ENCODE data around the gene OSBPL10. TPM values are rescaled to one million over a fixed set of nuclear protein-coding genes. Genes with fewer than 3 reads are reported as not detected.

Gene OSBPL10
- polyA plus RNA-seq, 2 of the 4 experiments (the other 2 are of a cell fraction), result 9.2 to 17.0 TPM

GRCh38 chr3:31973081-31973480, 8.0 kb downstream of the OSBPL10 start:
- Histone ChIP-seq H3K9me3 (no peaks in the 10 kb centered on the region), H3K27ac (no peak overlapping the region), H3K4me2 (no peak overlapping the region), H3K4me3 (no peak overlapping the region), H3K4me1 (peaks cover 35% of the 10 kb centered on the region)
- no peak for TF ChIP-seq HOXA7 (CRISPR knock-in tag; IDR thresholded peaks at IDR 0.05)
- no peak for TF ChIP-seq CHD2 (IDR thresholded peaks at IDR 0.05; ENCODE audit: low read length, partially characterized antibody)
- no peak for TF ChIP-seq HEYL (CRISPR knock-in tag; IDR thresholded peaks at IDR 0.05)
- TF ChIP-seq KDM5A (IDR thresholded peaks at IDR 0.05), result no peak
- TF ChIP-seq NFE2L2 (conservative IDR thresholded peaks at IDR 0.05; ENCODE audit: low read length), result no peak
- TF ChIP-seq HOXB13 (CRISPR knock-in tag; IDR thresholded peaks at IDR 0.05; ENCODE audit: low read depth), result no peak
- no peak for TF ChIP-seq BCL3 (IDR thresholded peaks at IDR 0.05)
- TF ChIP-seq NR3C1 (IDR thresholded peaks at IDR 0.05), result no peak
- TF ChIP-seq FOSB (CRISPR knock-in tag; IDR thresholded peaks at IDR 0.05), result no peak
- no peak for TF ChIP-seq PHF8 (IDR thresholded peaks at IDR 0.05; ENCODE audit: borderline replicate concordance, low read depth)
- TF ChIP-seq FOSL2 (IDR thresholded peaks at IDR 0.05), result no peak
- TF ChIP-seq FOSL2 (CRISPR knock-in tag; IDR thresholded peaks at IDR 0.05), result no peak
- no peak for TF ChIP-seq ZFP36 (IDR thresholded peaks at IDR 0.05; ENCODE audit: borderline replicate concordance, partially characterized antibody)
- TF ChIP-seq SMC3 (IDR thresholded peaks at IDR 0.05), result no peak
- POLR2A ChIA-PET, result no interaction called here
- ATAC-seq, result no peak
- FAIRE-seq, result no peak
- CTCF ChIA-PET, result interaction anchor here (1.0 to 1.1 kb wide), 2 partner anchors 10 to 169 kb away, joined by 3 read pairs; no protein-coding TSS in a partner anchor
- no peak for DNase-seq (ENCODE audit: low read depth in 1 of 2, low spot score in 1 of 2)
- 85% methylated on average over 4 of the region's 4 CpGs for WGBS (ENCODE audit: missing lambda C conversion rate)

- H3K4me1 ChIP-seq, result peaks cover 42% of the 10 kb centered on the region
- no peak for TF ChIP-seq POLR2A (IDR thresholded peaks at IDR 0.05; ENCODE audit: low read length)
- no peaks in the 10 kb centered on the region for H3K9me3 ChIP-seq
- no peak for FAIRE-seq
- ChIA-PET POLR2A (interaction anchor here (0.6 to 1.0 kb wide), 2 partner anchors 10 to 1059 kb away, joined by 3 read pairs; partner anchors contain the start of genes OSBPL10 and ZNF860), CTCF (interaction anchor here (1.1 to 1.4 kb wide), 2 partner anchors 10 to 55 kb away, joined by 3 read pairs; partner anchors contain the start of genes OSBPL10 and ZNF860)
- no peak overlapping the region for H3K27ac ChIP-seq
- whole genome bisulfite sequencing (ENCODE audit: missing lambda C conversion rate), result 97% methylated on average over 3 of the region's 3 CpGs
- no peak for ATAC-seq
- no peak for DNase-seq (ENCODE audit: low read depth in 1 of 2, low spot score in 1 of 2)
- H3K4me3 ChIP-seq, result no peak overlapping the region
- no peak overlapping the region for H3K4me2 ChIP-seq
These were observed 9.5 kb downstream of the OSBPL10 start for GRCh38 chr3:31971607-31972006.

GRCh38 chr3:31968927-31969418, 12.1 kb downstream of the OSBPL10 start:
- Histone ChIP-seq H3K4me2 (peak overlapping the region; percentile 88), H3K4me1 (peaks cover 46% of the 10 kb centered on the region), H3K4me3 (peak overlapping the region; percentile 21; the same call in 1 of the 3 replicates), H3K27ac (peak overlapping the region; percentile 77 to 87), H3K9me3 (no peaks in the 10 kb centered on the region)
- peak; percentile 74 to 90 for DNase-seq (ENCODE audit: low read depth in 1 of 2, low spot score in 1 of 2)
- WGBS (ENCODE audit: missing lambda C conversion rate), result 7% methylated on average over 6 of the region's 6 CpGs
- POLR2A ChIA-PET, result interaction anchor here (0.7 to 1.6 kb wide), 2 partner anchors 13 to 61 kb away, joined by 4 to 6 read pairs; partner anchors contain the start of genes OSBPL10 and ZNF860
- ATAC-seq, result peak; percentile 92 to 93
- peak; percentile 18 for FAIRE-seq
- peak; percentile 86 for TF ChIP-seq GATA3 (IDR thresholded peaks at IDR 0.05; ENCODE audit: borderline replicate concordance)
- peak; percentile 50 for TF ChIP-seq ZFP36 (IDR thresholded peaks at IDR 0.05; ENCODE audit: borderline replicate concordance, partially characterized antibody)
- peak; percentile 87 for TF ChIP-seq HOXB5 (CRISPR knock-in tag; IDR thresholded peaks at IDR 0.05)
- peak; percentile 86 for TF ChIP-seq PBX3 (IDR thresholded peaks at IDR 0.05)
- peak; percentile 75 for TF ChIP-seq MAX (IDR thresholded peaks at IDR 0.05)
- no peak for TF ChIP-seq FOSL2 (IDR thresholded peaks at IDR 0.05)
- peak; percentile 80 for TF ChIP-seq FOSL2 (CRISPR knock-in tag; IDR thresholded peaks at IDR 0.05)
- 0 out of 5 replicates have a peak, but pooled peaks have one; percentile 5 to 23 for TF ChIP-seq RAD21 (conservative IDR thresholded peaks at IDR 0.05 in 1 of 2, IDR thresholded peaks at IDR 0.05 in 1 of 2)
- peak in 1 of 2 experiments; percentile 48; a peak in 1 of 4 replicates for TF ChIP-seq CEBPB (IDR thresholded peaks at IDR 0.05)
- peak; percentile 25 to 55; a peak in 1 of 5 replicates for TF ChIP-seq EP300 (IDR thresholded peaks at IDR 0.05)
- TF ChIP-seq JUN (IDR thresholded peaks at IDR 0.05), result peak in 1 of 2 experiments; percentile 45; a peak in 2 of 5 replicates
- TF ChIP-seq POLR2AphosphoS2 (conservative IDR thresholded peaks at IDR 0.05; ENCODE audit: low read length), result no peak
- TF ChIP-seq HOXB13 (CRISPR knock-in tag; IDR thresholded peaks at IDR 0.05; ENCODE audit: low read depth), result no peak
- TF ChIP-seq TP53 (CRISPR knock-in tag; IDR thresholded peaks at IDR 0.05), result no peak
- no peak for TF ChIP-seq KDM1A (IDR thresholded peaks at IDR 0.05; ENCODE audit: low read depth)
- peak; percentile 68; the same call in 1 of the 2 replicates for TF ChIP-seq JUNB (IDR thresholded peaks at IDR 0.05)
- CTCF ChIA-PET, result interaction anchor here (0.9 kb wide), 1 partner anchor 185 kb away, joined by 4 read pairs; no protein-coding TSS in a partner anchor

Data from A549 (cell line).